Measurements from ENCODE around the gene PCDHGB2. TPM values are rescaled to one million over a fixed set of nuclear protein-coding genes. Genes with fewer than 3 reads are reported as not detected.
"Not testable (repeated sequence)": the region's sequence is repeated elsewhere in the genome, so short reads cannot be mapped to it uniquely, and the experiment has no call there.

The PCDHGB2 gene
- total RNA-seq, 1 donor from 2014 or later, result 8.9 TPM

GRCh38 chr5:141330299-141331080 lies 29.3 kb upstream of the PCDHGB2 start, which contains the start of gene PCDHGA1:
Gene PCDHGA1, plus strand, starts transcription at chr5:141330514.
- Mint-ChIP-seq H3K27me3 (ENCODE audit: unreplicated experiment) (peaks cover 8% of the 10 kb centered on the region), H3K4me3 (ENCODE audit: unreplicated experiment) (no peak within 1 kb of the TSS), H3K27ac (ENCODE audit: unreplicated experiment) (no peak within 1 kb of the TSS), H3K9me3 (ENCODE audit: unreplicated experiment) (peaks cover 10% of the 10 kb centered on the region), H3K36me3 (ENCODE audit: unreplicated experiment) (peaks cover 64% of the 10 kb centered on the region), H3K4me1 (ENCODE audit: low read depth, unreplicated experiment) (no peaks in the 10 kb centered on the region)
- DNase-seq, result no peak
- no peak for TF ChIP-seq CTCF (IDR thresholded peaks at IDR 0.05; ENCODE audit: partially characterized antibody, unreplicated experiment)

- H3K4me3 Mint-ChIP-seq (ENCODE audit: unreplicated experiment); H3K27ac Mint-ChIP-seq (ENCODE audit: unreplicated experiment); DNase-seq; H3K9me3 Mint-ChIP-seq (ENCODE audit: unreplicated experiment); H3K27me3 Mint-ChIP-seq (ENCODE audit: unreplicated experiment); H3K4me1 Mint-ChIP-seq (ENCODE audit: low read depth, unreplicated experiment): not testable (repeated sequence)
- peaks cover 62% of the 10 kb centered on the region for H3K36me3 Mint-ChIP-seq (ENCODE audit: unreplicated experiment)
Observed at GRCh38 chr5:141332571-141332970, 27.2 kb upstream of the PCDHGB2 start.

- Mint-ChIP-seq H3K9me3 (ENCODE audit: unreplicated experiment) (peaks cover 19% of the 10 kb centered on the region), H3K27ac (ENCODE audit: unreplicated experiment) (no peak within 1 kb of the TSS), H3K4me1 (ENCODE audit: low read depth, unreplicated experiment) (no peaks in the 10 kb centered on the region), H3K27me3 (ENCODE audit: unreplicated experiment) (peaks cover 3% of the 10 kb centered on the region), H3K36me3 (ENCODE audit: unreplicated experiment) (peaks cover 53% of the 10 kb centered on the region), H3K4me3 (ENCODE audit: unreplicated experiment) (no peak within 1 kb of the TSS)
- DNase-seq, result no peak
- no peak for TF ChIP-seq CTCF (IDR thresholded peaks at IDR 0.05; ENCODE audit: partially characterized antibody, unreplicated experiment)
Observed at GRCh38 chr5:141338538-141339306, 21.1 kb upstream of the PCDHGB2 start, which contains the start of gene PCDHGA2. Gene PCDHGA2, plus strand, starts transcription at chr5:141338760.

GRCh38 chr5:141340781-141341354 lies 18.9 kb upstream of the PCDHGB2 start:
- not testable (repeated sequence) for H3K27me3 Mint-ChIP-seq (ENCODE audit: unreplicated experiment); H3K27ac Mint-ChIP-seq (ENCODE audit: unreplicated experiment); H3K4me3 Mint-ChIP-seq (ENCODE audit: unreplicated experiment); H3K4me1 Mint-ChIP-seq (ENCODE audit: low read depth, unreplicated experiment); DNase-seq
- peaks cover 24% of the 10 kb centered on the region for H3K9me3 Mint-ChIP-seq (ENCODE audit: unreplicated experiment)
- peaks cover 62% of the 10 kb centered on the region for H3K36me3 Mint-ChIP-seq (ENCODE audit: unreplicated experiment)

- Mint-ChIP-seq H3K9me3 (ENCODE audit: unreplicated experiment) (peaks cover 27% of the 10 kb centered on the region), H3K27ac (ENCODE audit: unreplicated experiment) (no peak overlapping the region), H3K27me3 (ENCODE audit: unreplicated experiment) (peaks cover 3% of the 10 kb centered on the region), H3K4me1 (ENCODE audit: low read depth, unreplicated experiment) (no peaks in the 10 kb centered on the region), H3K36me3 (ENCODE audit: unreplicated experiment) (peaks cover 61% of the 10 kb centered on the region), H3K4me3 (ENCODE audit: unreplicated experiment) (no peak overlapping the region)
- DNase-seq, result no peak
- no peak for TF ChIP-seq CTCF (IDR thresholded peaks at IDR 0.05; ENCODE audit: partially characterized antibody, unreplicated experiment)
Observed at GRCh38 chr5:141342773-141343172, 17.0 kb upstream of the PCDHGB2 start.

All from glutamatergic neuron (in vitro differentiated cells).